Stromal cell of bone marrow (primary cell): Measurements from ENCODE around the gene OSGEP.

ENCODE experiments used
- DNase-seq: peaks from one replicate; pipeline ENCODE4 v3.0.0-alpha.2; 2012; ENCODE audit warnings: low read depth

The OSGEP gene

DNA sequence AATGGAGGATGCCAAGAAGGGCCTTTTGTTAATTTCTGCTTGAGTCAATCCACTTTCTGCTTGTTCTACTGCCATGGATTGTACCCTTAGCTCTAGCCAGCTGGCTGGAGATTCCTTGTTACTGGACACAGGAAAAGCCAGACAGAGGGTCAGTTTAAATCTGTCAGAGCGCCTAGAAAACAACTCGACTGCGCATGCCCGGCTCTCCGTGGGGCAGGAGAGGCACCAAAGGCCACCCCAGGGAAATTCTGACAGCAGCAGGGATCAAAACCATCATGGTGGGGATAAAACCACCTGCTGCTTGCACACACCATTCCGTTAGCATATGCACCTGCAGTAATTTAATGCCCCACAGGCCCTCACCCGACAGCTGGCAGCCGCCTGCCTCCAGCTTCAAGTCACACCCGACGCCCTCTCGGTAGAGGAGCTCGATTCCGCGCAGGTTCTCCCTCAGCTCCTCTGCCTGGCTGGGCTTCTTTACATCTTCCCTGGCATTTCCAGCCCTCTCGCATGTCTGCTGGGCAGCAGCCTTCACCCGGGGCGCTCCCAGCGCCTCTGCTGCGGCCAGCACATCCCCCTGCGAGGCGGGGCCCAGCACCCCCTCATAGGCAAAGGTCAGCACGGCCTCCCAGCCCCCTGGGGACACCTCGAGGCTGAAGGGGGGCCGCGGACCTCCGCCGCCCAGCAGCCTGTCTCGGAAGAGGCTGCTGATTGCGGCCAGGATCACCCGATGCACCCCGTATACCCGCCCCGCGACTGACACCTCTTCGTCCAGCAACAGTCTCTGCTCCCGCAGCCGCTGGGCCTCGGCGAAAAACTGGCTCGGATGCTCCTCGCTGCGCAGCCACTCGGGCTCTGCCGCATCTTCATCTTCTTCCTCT lies 19.7 kb downstream of the OSGEP start:
- DNase-seq, result no peak

- DNase-seq, result no peak
Measured at GRCh38 chr14:20429801-20430669, 24.6 kb downstream of the OSGEP start.

GRCh38 chr14:20428802-20429201 lies 25.8 kb downstream of the OSGEP start:
- DNase-seq, result no peak

GRCh38 chr14:20428010-20428365 lies 26.6 kb downstream of the OSGEP start:
- no peak for DNase-seq

DNA sequence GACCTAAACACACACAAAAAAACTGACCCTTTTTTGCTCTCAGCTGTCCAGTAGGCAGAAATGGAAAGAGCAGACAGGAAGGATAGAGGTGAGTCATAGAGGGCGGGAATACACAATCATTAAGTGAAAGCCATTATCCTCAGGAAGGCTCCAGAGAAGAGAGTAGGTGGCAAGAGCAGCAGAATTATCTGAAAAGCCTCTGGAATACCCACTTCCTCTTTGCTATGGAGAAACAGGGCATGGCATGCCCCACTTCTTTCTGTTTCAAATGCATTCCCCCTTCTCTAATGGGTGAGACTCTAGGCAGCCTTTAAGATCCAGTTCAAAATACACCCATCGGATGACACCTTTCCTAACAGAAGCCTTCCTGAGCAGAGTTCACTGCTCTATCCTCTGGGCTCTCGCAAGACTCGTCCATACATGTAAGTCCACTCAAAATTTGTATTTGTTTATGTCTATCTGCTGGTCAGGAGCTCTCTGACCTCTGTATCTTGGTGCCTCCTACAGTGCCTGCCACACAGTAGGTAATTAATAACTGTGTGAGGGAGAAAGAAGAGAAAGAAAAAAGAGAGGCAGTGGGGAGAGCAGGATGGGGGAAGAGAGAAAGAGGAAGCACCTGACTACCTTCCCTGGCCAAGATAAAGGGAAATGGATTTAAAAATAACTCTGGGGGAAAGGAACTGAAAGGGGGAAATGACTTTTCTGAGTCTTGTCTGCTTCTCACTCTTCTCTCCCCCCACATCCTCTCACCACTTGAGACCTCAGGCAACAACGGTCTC lies 27.2 kb downstream of the OSGEP start:
- DNase-seq, result peak; percentile 48

DNA sequence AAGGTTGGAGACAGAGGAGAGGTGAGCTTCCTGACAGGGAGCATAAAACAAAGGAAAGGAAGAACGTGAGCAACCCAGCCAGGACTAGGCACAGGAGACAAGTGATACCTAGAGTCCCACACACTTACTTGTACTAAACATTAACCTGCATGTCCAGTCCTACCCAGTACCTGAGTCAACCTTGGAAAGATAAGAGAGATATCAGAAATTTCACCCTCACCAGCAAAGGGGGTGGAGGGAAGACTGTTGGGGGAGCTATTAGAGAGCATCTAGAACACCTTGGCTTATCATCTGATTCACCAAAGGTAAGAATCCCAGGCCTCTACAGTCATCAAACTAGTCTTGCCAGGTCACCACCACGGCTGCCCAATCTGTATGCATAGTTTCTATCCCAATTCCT lies 29.8 kb downstream of the OSGEP start:
- DNase-seq, result no peak

DNA sequence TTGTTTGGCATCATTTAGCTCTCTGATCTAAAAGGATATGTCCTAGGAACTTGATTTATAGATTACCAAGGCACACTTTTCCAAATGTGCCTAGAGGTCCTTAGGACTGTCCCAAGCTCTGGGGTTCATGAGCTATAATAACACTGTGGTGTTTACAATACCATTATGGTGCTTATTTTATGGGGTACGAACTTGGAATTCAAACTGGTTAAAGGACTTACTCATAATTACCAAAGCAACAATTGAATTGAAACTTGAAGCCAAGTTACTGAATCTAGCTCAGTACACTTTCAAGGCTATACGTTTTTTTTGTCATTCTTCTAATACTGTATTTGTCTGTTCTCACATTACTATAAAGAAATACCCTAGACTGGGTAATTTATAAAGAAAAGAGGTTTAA lies 31.7 kb downstream of the OSGEP start:
- no peak for DNase-seq

GRCh38 chr14:20421267-20421666 lies 33.3 kb downstream of the OSGEP start:
- no peak for DNase-seq

DNA sequence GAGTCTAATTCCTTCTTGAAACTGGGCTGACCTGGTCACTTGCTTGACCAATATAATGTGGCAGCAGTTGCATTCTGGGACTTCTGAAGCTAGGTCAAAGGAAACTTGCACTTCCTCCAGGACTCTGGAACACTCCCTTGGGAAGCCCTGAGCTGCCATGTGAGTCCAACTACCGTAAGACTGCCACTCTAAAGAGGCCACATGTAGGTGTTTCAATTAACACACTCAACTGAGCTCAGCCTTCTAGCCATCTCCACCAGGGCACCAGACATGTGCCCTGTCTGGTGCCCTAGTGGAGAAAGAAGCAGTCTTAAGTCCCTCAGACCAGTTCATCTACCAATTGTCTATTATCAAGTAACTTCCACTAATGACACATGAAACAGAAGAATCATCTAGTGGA lies 35.2 kb downstream of the OSGEP start:
- no peak for DNase-seq

DNA sequence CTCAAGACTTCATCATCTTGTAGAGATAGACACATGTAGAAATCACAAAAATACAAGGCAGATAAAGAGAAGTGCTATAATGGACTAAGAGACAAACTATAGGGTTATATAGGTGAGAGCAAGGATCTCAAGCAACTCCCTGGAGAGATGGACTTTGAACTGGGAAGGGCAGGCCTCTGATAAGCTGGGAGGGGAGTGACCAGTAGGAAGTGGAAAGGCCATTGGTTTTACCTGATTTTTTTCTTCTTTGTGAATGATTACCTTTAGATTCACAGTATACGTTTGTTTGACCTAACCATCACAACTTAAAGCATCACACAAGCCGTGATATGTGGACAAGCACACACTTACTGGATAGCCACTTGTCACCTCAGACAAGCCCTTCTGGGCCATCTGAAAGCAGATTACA lies 36.1 kb downstream of the OSGEP start:
- DNase-seq, result no peak

DNA sequence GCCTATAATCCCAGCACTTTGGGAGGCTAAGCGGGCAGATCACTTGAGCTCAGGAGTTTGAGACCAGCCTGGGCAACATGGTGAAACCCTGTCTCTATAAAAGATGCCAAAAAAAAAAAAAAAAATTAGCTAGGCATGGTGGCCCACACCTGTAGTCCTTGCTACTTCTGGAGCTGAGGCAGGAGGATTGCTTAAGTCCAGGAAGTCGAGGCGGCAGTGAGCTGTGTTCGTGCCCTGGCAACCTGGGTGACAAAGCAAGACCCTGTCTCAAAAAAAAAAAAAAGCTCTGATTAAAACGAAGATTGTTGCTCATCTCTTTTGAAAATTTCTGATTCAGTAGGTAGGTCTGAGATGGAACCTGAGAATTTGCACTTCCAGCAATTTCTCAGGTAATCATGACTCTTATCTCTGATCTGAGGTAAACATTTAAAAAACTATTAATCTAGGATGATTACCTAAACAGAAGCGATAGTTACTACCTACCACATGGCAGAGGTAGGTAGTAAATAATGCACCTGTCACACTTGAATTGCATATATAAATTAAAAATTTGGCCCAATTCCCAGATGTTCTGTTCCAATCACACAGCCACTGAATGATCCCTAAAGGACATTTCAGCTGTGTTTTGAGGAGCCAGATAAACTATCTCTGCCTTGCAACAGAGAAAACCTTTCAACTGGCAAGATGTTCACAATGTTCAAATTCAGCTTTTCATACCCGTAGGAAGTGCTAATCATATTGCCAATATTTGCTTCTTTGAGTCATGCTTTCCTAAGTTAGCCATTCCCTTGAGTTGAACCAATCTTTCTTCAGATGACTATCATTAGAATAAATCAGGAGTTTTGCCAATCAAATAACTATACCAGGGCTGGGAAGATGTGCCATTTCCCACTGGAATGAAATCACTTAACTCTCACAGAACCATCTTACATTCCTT lies 37.1 kb downstream of the OSGEP start:
- no peak for DNase-seq

DNA sequence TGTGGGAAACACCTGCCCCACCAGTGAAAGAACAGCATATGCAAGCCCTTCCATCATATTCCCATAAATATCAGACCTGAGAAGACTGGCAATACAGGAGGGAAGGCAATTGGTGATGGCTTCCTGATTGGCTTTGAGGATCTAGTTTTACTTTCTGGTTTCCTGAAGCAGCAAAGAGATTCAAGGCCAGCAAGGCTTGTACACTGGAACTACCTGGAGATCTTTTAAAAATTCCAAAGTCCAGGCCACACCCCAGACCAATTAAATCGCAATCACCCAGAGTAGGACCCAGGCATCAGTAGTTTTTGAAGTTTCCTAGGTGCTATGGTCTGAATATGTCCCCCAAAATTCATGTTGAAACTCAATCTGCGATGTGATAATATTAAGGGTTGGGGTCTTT lies 38.4 kb downstream of the OSGEP start:
- DNase-seq, result no peak

- DNase-seq, result peak; percentile 39
Measured at GRCh38 chr14:20415782-20416206, 38.8 kb downstream of the OSGEP start.

- no peak for DNase-seq
Measured at GRCh38 chr14:20413744-20414082, 40.9 kb downstream of the OSGEP start.

GRCh38 chr14:20412876-20413743 lies 41.5 kb downstream of the OSGEP start, which contains the start of gene TEP1:
Gene TEP1, minus strand, starts transcription at chr14:20413501. Its CDS starts 5,062 bp downstream, at chr14:20408439.
- peak; percentile 72 for DNase-seq

- no peak for DNase-seq
Measured at GRCh38 chr14:20412411-20412810, 42.2 kb downstream of the OSGEP start.

DNA sequence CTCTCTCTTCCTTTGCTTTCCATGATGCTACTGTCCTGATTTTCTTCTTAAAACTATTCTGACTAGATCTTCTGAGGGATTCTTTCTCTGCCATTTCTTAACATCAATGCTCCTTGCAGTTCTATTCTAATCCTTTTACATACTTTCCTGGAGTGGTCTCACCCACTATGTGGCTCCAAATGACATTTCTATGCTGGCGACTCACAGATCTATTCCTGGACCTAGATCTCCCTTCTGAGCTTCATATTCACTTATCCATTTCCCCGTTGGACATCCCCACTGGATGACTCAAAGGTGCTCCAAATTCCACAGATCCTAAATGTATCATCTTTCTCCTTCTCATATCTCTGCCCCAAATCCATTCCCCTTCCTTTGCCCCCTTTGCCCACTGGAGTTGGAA lies 45.4 kb downstream of the OSGEP start:
- no peak for DNase-seq

DNA sequence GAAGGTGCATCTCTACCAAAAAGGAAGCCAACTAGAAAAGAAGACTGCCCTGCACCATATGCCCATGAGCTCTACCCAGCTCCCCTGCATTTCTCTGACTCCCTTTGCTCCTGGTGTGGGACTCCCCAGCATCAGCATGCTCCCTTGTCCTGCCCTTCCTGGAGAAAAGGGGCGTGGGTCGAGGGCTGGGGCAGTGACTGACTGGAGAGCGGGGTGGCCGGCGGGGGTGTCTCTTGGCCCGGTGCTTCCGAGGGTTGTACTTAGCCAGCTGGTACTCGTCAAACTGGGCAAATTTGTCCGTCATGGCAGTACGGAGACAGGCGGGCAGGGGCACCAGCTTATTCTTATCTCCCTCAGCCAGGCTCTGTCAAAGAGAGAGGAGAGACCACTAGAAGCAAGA lies 51.1 kb downstream of the OSGEP start:
- no peak for DNase-seq

- DNase-seq, result no peak
Measured at GRCh38 chr14:20400965-20401593, 53.5 kb downstream of the OSGEP start.

- DNase-seq, result no peak
Measured at GRCh38 chr14:20400589-20400964, 54.0 kb downstream of the OSGEP start.
